Measurements from ENCODE around the gene SLC44A4.
"Not testable (repeated sequence)": the region's sequence is repeated elsewhere in the genome, so short reads cannot be mapped to it uniquely, and the experiment has no call there.

SLC44A4 gene

DNA sequence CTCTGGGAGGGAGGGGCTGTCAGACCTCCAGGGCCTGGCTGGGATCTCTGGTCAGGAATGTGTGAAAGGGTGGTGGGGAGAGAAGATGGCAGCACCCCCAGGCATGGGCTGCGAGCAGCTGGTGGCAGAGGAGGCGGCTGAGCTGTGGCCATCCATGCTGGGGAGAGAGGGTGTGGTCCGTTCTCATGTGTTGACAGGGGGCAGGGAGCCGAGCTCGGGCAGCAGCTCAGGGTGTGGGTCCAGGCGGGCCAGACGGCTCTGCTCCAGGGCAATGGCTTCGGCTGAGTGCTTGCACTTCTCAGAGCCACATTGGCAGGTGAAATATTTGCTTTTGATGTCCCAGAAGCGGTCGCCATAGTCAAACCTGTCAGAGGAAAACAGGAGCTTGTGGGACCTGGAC, 1.1 kb upstream of the SLC44A4 start:
- no peak for DNase-seq (ENCODE audit: low read depth)

GRCh38 chr6:31879143-31879542, 346 bp upstream of the SLC44A4 start:
- no peak for DNase-seq (ENCODE audit: low read depth)

GRCh38 chr6:31878222-31878621, 575 bp downstream of the SLC44A4 start:
- DNase-seq (ENCODE audit: low read depth), result no peak

GRCh38 chr6:31877651-31878161, 1.1 kb downstream of the SLC44A4 start:
- DNase-seq (ENCODE audit: low read depth), result no peak

- no peak for DNase-seq (ENCODE audit: low read depth)
Measured at GRCh38 chr6:31877125-31877650, 1.6 kb downstream of the SLC44A4 start.

DNA sequence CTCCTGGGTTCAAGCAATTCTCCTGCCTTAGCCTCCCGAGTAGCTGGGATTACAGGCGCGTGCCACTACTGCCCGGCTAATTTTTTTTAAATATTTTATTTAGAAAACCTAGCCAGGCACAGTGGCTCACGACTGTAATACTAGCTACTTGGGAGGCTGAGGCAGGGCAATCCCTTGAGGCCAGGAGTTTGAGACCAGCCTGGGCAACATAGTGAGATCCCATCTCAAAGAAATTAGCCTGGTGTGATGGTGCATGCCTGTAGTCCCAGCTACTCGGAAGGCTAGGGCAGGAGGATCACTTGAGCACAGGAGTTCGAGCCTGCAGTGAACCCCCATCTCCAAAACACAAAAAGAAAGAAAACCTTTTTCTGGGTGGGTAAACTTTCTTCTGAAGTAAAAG, 2.4 kb downstream of the SLC44A4 start:
- no peak for DNase-seq (ENCODE audit: low read depth)

DNA sequence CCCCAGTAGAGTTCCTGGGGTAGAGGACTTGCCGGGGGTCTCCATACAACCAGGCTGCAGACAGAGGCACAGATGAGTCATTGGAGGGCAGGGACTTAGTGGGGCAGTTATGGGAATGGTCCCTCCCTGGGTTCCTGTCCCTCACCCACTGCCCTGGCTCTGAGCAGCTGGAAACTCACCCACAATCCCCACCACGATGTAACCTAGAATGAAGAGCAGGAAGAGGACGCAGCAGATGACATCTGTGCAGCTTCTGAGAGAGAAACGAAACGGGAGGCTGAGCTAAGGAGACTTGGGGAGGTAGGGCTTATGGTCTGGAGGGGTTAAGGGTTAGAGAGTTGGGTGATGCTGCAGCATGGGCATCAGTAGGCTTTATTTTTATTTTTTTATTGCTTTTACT, 2.9 kb downstream of the SLC44A4 start:
- no peak for DNase-seq (ENCODE audit: low read depth)

DNA sequence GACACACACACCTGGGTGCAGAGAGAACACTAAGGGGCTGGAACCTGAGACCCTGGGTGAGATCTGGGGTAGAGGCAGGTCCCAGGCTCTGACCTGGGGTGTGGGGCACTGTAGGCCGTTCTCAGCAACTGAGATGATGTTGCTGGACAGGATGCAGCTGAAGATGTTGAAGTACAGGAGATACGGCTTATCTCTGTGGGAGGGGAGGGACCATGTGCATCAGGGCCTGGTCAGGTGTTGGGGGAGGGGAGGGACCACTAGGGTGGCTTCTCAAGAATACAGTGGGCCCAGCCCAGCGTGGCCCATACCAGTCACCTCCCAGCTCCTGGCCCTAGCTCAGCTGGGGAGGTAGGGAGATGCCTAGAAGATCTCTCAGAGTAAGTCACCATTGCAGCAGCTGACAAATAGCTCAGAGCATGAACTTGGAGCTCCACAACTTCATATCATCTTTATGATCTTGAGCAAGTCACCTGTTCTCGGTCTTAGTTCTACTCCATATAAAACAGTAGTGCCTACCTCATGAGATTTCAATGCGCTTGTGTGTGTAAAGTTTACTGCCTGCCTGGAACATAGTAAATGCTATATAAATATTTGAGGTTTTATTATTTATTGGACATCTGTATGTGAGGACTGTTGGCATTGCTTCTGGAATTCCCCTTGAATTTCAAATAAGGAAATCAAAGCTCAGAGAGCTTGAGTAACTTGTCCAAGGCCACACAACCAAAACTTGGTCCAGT, 3.8 kb downstream of the SLC44A4 start:
- DNase-seq (ENCODE audit: low read depth), result no peak

DNA sequence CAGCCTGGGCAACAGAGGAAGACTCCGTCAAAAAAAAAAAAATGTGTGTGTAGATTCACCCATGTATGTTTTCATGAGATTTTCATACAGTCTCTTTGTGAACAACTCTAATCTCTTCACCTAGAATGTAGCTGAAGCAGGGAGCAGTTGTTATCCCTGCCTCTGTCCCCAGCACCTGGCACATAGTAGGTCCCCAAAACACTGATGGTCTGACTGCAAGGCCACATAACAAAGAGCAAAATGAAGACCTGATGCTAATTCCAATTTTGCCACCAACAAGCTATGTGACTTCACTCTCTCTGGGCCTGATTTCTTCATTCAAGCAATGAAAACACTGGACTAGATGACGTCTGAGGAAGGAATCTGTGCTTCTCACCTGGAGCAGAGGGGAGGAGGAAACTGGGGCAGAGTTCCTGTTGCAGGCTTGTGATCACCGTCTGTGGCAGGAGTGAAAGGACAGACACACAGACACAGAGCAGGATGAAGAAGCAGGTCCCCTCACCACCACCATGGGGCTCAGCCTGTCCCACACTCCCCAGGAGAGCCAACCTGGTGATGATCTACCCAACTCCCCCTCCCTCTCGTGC, 4.6 kb downstream of the SLC44A4 start:
- DNase-seq (ENCODE audit: low read depth), result no peak

GRCh38 chr6:31871046-31871659, 7.6 kb downstream of the SLC44A4 start:
- DNase-seq (ENCODE audit: low read depth), result no peak

GRCh38 chr6:31870385-31870921, 8.3 kb downstream of the SLC44A4 start:
- DNase-seq (ENCODE audit: low read depth), result no peak

DNA sequence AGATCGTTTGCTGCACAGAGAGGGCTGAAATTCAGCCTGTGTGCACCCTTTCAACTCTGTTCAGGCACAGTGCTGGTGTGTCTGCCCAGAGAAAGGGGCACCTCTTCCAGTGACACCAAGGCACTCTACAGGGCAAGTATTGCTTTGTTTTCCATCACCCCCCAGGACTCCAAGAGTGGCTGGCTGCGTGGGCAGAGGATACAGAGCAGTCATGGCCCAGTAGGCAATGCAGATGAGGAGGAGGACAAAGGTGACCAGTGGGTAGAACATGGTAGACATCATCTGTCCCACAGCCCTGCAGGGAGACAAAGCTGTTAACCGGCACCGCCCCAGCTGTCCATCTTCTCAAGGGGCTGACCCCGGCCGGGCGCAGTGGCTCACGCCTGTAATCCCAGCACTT, 9.5 kb downstream of the SLC44A4 start:
- no peak for DNase-seq (ENCODE audit: low read depth)

DNA sequence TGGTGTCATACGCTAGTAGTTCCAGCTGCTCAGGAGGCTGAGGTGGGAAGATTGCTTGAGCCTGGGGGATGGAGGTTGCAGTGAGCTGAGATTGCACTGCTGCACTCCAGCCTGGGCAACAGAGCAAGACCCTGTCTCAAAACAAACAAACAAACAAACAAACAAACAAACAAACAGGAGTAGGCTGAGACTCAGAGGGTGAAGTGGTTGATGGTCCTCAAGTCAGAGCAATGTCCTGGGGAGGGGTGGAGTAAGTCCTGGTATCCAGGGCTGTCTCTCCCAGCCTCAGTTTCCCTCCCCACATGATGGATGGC, 10.2 kb downstream of the SLC44A4 start:
- DNase-seq (ENCODE audit: low read depth), result not testable (repeated sequence)

- DNase-seq (ENCODE audit: low read depth), result no peak
Measured at GRCh38 chr6:31865205-31866118, 13.3 kb downstream of the SLC44A4 start.

- DNase-seq (ENCODE audit: low read depth), result no peak
Measured at GRCh38 chr6:31864818-31865204, 14.0 kb downstream of the SLC44A4 start.

DNA sequence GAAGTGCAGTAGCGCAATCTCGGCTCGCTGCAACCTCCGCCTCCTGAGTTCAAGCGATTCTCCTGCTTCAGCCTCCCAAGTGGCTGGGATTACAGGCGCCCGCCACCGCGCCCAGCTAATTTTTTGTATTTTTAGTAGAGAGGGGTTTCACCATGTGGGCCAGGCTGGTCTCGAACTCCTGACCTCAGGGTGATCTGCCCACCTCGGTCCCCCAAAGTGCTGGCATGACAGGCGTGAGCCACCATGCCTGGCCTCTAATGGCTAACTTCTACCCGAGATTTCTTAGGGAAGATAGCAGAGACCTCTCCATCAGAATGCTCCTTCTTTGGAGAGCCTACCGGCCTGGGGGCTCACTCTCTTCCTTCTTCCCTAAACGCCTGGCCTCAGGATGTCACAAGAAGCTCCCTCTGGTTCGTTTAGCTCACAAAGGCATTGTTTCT, 14.7 kb downstream of the SLC44A4 start:
- DNase-seq (ENCODE audit: low read depth), result not testable (repeated sequence)

DNA sequence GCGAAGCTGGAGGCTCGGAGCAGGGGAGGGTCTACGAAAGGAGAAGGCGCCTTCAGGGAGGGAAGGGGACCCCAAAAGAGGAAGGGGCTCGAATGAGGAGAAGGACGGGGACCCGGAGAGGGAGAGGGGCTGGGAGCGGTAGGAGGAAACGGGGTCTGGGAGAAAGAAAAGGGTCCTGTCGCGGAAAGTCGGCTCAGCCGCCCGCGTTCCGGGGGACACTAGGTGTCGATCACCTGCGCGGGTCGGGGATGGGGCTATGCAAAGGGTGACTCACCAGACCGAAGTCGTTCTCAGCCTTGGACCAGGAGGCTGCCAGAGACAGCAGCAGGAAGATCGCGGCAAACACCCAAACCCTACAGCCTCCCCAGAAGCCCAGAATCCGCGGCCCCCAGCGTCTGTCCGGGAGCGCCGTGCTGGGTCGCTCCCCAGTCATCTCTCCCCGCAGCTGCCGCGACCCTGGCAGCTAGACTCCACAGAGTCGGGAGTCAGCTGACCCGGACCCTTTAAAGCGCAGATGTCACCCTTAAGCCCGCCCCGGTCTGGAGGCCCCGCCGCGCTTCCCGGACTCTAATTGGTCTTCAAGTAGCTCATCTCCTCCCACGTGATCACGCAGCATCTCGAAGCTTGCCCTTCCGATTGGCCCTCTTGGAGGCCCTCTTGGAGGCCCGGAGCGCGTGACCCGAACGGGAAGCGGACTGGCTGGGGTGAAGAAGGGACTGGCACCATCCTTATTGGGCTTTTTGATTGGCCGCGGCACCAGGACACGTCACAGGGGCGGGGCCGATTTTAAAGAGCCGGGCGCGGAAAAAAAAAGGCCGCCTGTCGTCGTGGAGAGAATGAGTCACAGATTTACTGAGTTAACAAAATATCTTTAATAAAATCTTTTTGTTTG, 16.2 kb downstream of the SLC44A4 start, which contains the start of gene NEU1:
Gene NEU1, minus strand, starts transcription at position 478 of the 892 bp plus-strand sequence. Its CDS starts 45 bp downstream, at position 433.
- DNase-seq (ENCODE audit: low read depth), result peak; percentile 96

DNA sequence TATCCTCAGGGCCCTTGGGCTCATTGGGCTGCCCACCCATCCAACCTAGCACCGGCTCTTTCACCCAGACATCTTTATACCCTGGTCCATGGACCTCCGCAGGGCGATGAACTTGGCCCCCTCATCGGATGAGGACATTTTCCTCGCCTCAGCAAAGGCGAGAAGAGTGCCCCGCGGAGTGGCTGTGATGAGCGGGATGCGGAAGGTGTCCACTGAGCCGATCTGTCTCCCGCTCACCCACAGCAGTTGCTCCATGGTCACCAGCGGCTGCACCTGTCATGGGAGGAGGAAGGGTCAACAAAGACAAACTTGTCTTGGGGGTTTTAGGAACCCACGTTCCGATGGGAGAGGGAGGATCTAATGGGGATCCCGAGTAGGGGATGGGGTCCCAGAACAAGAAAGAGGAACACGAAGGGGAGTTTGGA, 16.9 kb downstream of the SLC44A4 start:
- no peak for DNase-seq (ENCODE audit: low read depth)

- no peak for DNase-seq (ENCODE audit: low read depth)
Measured at GRCh38 chr6:31861150-31861549, 17.6 kb downstream of the SLC44A4 start.

- no peak for DNase-seq (ENCODE audit: low read depth)
Measured at GRCh38 chr6:31860349-31860748, 18.4 kb downstream of the SLC44A4 start.

- DNase-seq (ENCODE audit: low read depth), result no peak
Measured at GRCh38 chr6:31859923-31860322, 18.9 kb downstream of the SLC44A4 start.
